ENCODE data around the gene SS18.

SS18 gene

GRCh38 chr18:26071725-26072124 lies 18.7 kb downstream of the SS18 start:
- no peak for DNase-seq (ENCODE audit: low read depth)

DNA sequence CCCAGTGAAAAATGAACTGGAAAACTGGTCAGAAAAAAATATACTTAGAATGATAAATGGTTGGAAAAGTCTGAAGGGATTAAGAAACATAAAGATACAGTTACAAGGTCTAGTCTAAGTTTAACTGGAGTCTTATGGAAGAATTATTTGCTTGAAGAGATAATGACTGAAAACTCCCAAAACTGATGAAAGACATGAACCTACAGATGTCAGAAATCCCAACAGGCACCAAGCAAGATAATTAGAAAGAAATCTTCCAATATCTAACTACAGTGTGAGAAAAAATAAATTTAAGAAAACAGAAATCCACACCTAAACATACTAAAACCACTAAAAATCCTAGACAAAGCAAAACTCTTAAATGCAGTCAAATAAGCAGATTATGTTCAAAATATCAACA lies 19.4 kb downstream of the SS18 start:
- no peak for DNase-seq (ENCODE audit: low read depth)

DNA sequence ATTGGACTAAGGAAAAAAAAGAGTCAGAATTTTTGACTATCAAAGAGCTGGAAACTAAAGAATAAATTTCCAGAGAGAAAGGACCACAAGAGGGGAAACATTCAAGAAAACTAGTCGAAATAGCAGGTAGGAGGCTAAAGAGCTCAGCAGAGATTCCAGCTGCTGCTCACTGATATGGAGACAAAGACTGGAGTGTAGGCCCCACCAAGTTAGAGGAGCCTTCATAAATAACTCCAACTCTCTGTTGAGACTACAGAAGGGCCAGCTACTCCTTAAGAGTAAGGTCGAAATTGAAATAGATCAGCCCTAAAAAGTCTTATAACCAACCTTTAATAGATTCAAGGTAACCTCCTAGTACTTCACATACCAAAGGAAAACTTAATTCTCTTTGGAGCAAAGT lies 31.1 kb downstream of the SS18 start:
- DNase-seq (ENCODE audit: low read depth) = no peak

DNA sequence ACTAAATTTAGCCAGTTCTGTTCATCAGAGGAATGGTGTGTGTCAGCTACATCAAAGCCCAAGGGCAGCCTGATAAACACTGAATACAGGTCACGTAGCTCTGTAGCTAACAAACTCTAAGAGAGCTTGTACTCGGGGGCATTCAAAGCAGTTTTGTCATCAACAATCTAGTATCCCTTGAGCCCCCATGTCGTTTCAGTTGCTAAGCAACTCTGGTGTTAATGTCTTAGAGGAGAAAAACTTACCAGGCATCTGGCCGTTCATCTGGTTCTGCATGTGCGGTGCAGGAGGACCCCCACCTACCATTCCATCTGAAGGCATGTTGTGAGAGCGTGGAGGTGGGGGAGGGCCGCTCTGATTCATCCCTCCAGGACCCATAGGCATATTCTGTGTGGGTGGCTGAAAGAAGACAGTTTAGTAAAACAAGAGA lies 33.1 kb downstream of the SS18 start:
- no peak for DNase-seq (ENCODE audit: low read depth)

GRCh38 chr18:26056291-26056690 lies 34.1 kb downstream of the SS18 start:
- DNase-seq (ENCODE audit: low read depth) = peak; percentile 2

DNA sequence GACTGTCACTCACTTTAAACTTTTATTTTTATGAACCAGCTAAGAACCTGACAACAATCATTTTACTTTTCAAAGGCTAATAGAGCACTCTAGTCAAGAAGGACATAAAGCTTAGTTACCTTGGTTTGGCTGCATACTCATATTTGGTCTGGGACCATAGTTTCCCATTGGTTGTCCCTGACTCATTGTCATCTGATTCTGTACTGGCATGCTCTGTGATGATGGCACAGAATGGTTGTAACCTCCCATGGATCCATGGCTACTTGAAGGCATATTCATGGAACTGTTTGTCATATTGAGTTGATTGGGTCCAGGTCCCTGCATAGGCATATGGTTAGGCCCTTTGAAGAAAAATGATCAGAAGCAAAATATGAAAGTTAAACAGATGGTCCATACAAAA lies 37.9 kb downstream of the SS18 start:
- peak; percentile 14 for DNase-seq (ENCODE audit: low read depth)

- peak; percentile 1 for DNase-seq (ENCODE audit: low read depth)
These were observed 38.6 kb downstream of the SS18 start for GRCh38 chr18:26051843-26052242.

GRCh38 chr18:26046419-26047077 lies 43.9 kb downstream of the SS18 start:
- DNase-seq (ENCODE audit: low read depth) = no peak

GRCh38 chr18:26044807-26045206 lies 45.6 kb downstream of the SS18 start:
- DNase-seq (ENCODE audit: low read depth) = no peak

- DNase-seq (ENCODE audit: low read depth) = no peak
These were observed 50.3 kb downstream of the SS18 start for GRCh38 chr18:26040051-26040656.

GRCh38 chr18:26039203-26039602 lies 51.2 kb downstream of the SS18 start:
- no peak for DNase-seq (ENCODE audit: low read depth)

- DNase-seq (ENCODE audit: low read depth) = no peak
These were observed 53.8 kb downstream of the SS18 start for GRCh38 chr18:26036635-26037034.

DNA sequence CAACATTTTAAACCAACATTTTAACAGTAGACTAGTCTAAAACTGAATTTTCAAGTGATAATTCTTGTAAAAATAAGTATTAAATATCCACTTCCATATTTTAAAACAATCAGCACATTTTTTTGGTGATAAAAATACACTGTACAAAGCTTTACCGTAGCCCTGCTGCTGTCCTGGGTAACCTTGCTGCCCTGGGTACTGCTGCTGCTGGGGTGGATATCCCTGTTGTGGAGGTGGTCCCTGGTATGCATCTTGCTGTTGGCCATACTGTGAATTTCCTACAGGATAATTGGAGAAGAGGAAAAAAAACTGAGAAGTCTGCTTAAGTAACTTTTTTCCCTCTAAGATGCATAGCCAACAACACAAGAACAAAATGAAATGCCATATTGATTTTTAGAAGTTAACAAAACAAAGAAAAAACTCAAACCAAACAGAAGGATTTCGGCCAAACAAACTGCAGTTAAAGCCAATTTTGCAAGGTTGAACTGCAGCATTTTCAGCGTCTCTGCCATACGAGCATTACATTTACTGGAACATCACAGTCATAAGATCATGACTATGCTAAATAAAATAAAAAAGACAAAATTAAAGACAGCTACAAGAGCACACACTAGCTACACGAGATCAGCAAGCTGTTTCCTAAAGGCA lies 55.4 kb downstream of the SS18 start:
- DNase-seq (ENCODE audit: low read depth) = no peak

- DNase-seq (ENCODE audit: low read depth) = no peak
These were observed 67.8 kb downstream of the SS18 start for GRCh38 chr18:26022585-26022984.

GRCh38 chr18:26021061-26021754 lies 69.2 kb downstream of the SS18 start:
- no peak for DNase-seq (ENCODE audit: low read depth)

DNA sequence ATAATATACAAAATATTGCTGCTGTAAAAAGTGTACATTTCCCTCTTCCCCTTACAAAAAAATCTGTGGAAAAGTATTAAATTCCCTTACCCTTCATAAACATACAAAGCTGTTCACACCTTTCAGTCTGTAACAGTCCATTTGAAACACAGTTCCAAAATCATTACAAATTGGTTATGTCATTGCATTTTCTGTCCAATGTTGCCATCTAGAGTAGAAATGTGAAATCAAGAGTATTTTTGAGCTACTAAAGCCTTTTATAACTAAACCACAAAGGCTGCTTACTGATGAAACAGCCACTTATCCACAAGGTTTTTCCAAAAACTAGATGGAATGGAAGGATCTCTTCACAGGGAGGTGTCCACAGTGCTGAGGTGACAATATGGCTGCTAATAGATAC lies 72.5 kb downstream of the SS18 start:
- DNase-seq (ENCODE audit: low read depth) = no peak

DNA sequence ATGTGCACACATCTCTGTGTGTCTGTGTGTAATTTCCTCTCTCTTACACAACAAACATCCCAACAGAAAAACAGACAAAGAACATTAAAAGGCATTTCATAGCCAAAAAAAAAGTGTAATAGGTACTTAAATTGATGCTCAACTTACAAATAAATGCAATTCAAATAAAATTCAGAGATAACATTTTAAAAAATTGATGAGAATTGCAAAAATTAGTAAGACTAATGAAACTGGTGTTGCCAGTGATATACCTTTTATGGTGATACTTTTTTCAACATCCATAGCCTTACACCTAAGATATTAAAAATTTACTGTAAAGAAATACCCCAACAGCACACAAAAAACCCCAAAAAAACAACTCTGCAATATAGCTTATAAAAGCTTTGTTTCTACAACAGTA lies 76.0 kb downstream of the SS18 start:
- DNase-seq (ENCODE audit: low read depth) = no peak

DNA sequence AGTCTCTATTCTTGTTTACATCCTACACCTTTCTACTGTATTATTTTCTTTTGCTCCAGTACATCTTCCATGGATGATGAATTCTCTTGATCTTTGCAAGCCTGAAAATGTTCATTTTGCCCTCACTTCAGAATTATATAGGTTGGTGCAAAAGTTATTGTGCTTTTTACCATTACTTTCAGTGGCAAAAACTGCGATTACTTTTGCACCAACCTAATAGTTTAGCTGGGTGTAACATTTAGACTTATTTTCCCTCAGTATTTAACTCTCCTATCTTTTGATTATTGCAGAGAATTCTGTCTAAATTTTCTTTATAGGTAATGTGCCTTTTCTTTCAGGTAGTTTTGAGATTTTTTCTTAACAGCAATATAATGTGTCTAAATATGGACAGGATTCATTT lies 81.8 kb downstream of the SS18 start:
- no peak for DNase-seq (ENCODE audit: low read depth)

GRCh38 chr18:26008096-26008495 lies 82.3 kb downstream of the SS18 start:
- no peak for DNase-seq (ENCODE audit: low read depth)

GRCh38 chr18:26005950-26006349 lies 84.5 kb downstream of the SS18 start:
- no peak for DNase-seq (ENCODE audit: low read depth)

DNA sequence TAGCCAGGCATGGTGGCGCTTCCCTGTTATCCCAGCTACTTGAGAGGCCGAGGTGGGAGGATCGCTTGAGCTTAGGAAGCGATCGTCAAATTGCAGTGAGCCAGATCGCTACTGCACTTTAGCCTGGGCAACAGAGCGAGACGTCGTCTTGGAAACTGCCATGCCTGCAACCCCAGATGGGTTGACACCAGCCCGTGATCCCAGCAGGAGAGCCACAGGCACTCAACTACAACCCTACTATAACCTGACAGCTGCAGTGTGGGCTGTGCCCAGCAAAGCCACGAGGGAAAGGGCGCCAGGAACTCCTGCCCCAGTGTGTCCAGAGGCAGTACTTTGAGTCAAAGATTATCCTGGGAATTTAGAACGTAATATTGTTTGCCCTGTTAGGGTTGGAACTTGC lies 85.6 kb downstream of the SS18 start:
- no peak for DNase-seq (ENCODE audit: low read depth)

DNA sequence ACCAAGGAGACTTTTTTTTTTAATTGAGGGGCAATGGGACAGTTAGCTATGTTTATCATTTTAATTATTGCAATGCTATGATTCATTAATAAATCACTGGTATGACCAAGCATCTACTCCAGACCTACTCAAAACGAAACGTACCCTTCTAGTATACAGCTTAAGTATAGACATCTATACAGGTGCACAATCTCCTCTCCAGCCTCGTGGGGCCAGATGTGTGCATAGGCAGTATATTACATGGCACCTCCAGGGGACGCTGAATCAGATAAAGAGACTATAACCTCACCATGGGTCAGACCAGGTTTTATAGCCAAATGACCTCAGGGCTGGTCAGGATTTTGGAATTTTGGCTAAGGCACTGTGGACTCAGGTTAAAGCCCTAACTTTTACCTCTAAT lies 86.6 kb downstream of the SS18 start:
- DNase-seq (ENCODE audit: low read depth) = no peak

- no peak for DNase-seq (ENCODE audit: low read depth)
These were observed 87.1 kb downstream of the SS18 start for GRCh38 chr18:26003356-26003755.
